Measurements from ENCODE around the gene TMEM272. TPM values are rescaled to one million over a fixed set of nuclear protein-coding genes. Genes with fewer than 3 reads are reported as not detected.

The TMEM272 gene
- total and polyA plus RNA-seq, 2 donors (not counting 1 experiment from before 2014, with no cell fraction given): not detected

GRCh38 chr13:51776179-51776578, 68.8 kb downstream of the TMEM272 start:
- ChIA-PET CTCF (no interaction called here), POLR2A (no interaction called here)
- Histone ChIP-seq H3K27me3 (replicated peaks in 1 of 4; ENCODE audit: control extremely low read depth in 1 of 4, control insufficient read depth in 3 of 4, insufficient read depth in 4 of 4, low read length in 3 of 4) (no peaks in the 10 kb centered on the region), H3K4me2 (replicated peaks; ENCODE audit: low read depth, low read length, poor library complexity, severe bottlenecking) (no peak overlapping the region), H3K4me3 (ENCODE audit: control extremely low read depth in 1 of 5, extremely low read depth in 1 of 5, insufficient read depth in 1 of 5, low read depth in 2 of 5, low read length in 4 of 5) (no peak overlapping the region), H3K4me1 (ENCODE audit: control insufficient read depth in 2 of 2, insufficient read depth in 2 of 2, low read length in 2 of 2) (peaks cover 0 to 4% of the 10 kb centered on the region in 2 donors), H4K20me1 (ENCODE audit: control insufficient read depth, insufficient read depth, low read length, poor library complexity, severe bottlenecking) (no peaks in the 10 kb centered on the region), H2AFZ (ENCODE audit: insufficient read depth, low read depth, low read length, poor library complexity, severe bottlenecking) (no peak overlapping the region), H3K9me3 (ENCODE audit: control extremely low read depth in 1 of 3, control insufficient read depth in 2 of 3, insufficient read depth in 1 of 3, low read length in 2 of 3) (peaks cover 0 to 3% (median 0%) of the 10 kb centered on the region in 3 donors), H3K27ac (ENCODE audit: low read length in 2 of 2) (no peak overlapping the region), H3K36me3 (replicated peaks in 1 of 2; ENCODE audit: control extremely low read depth in 1 of 2, control insufficient read depth in 1 of 2, extremely low read depth in 1 of 2, insufficient read depth in 2 of 2, low read length in 1 of 2) (no peaks in the 10 kb centered on the region), H3K9ac (ENCODE audit: low read length) (no peak overlapping the region), H3K79me2 (ENCODE audit: control insufficient read depth, insufficient read depth, low read length) (no peaks in the 10 kb centered on the region)
- TF ChIP-seq EZH2 (IDR thresholded peaks at IDR 0.05; ENCODE audit: borderline replicate concordance, insufficient read depth, low read depth, low read length, poor library complexity, severe bottlenecking) (no peak), CTCF (IDR thresholded peaks at IDR 0.05) (no peak)
- H3K4me1 Mint-ChIP-seq: peaks cover 4% of the 10 kb centered on the region
- intact Hi-C loops (cut with micrococcal nuclease): no loop called here
- no peak overlapping the region for H3K27ac Mint-ChIP-seq
- ATAC-seq (ENCODE audit: low read depth) (no peak), DNase-seq (no peak)
- 72% methylated on average over 3 of the region's 7 CpGs for WGBS (ENCODE audit: insufficient coverage)
- no peaks in the 10 kb centered on the region for H3K9me3 Mint-ChIP-seq (ENCODE audit: insufficient read depth)
- no peaks in the 10 kb centered on the region for H3K27me3 Mint-ChIP-seq
- H3K4me3 Mint-ChIP-seq: no peak overlapping the region

GRCh38 chr13:51773515-51773914, 71.5 kb downstream of the TMEM272 start:
- DNase-seq: no peak
- 97% methylated on average over 11 of the region's 11 CpGs for WGBS (ENCODE audit: insufficient coverage)
- peaks cover 0 to 6% (median 0%) of the 10 kb centered on the region in 3 donors for H3K9me3 ChIP-seq (ENCODE audit: control extremely low read depth in 1 of 3, control insufficient read depth in 2 of 3, insufficient read depth in 1 of 3, low read length in 2 of 3)
- no peaks in the 10 kb centered on the region for H3K27me3 ChIP-seq (replicated peaks in 1 of 4; ENCODE audit: control extremely low read depth in 1 of 4, control insufficient read depth in 3 of 4, insufficient read depth in 4 of 4, low read length in 3 of 4)
- peaks cover 0 to 9% of the 10 kb centered on the region in 2 donors for H3K4me1 ChIP-seq (ENCODE audit: control insufficient read depth in 2 of 2, insufficient read depth in 2 of 2, low read length in 2 of 2)
- intact Hi-C loops (cut with micrococcal nuclease): no loop called here
- H3K9ac ChIP-seq (ENCODE audit: low read length): no peak overlapping the region
- no peak for ATAC-seq (ENCODE audit: low read depth)
- Mint-ChIP-seq H3K27ac (no peak overlapping the region), H3K4me1 (peaks cover 8% of the 10 kb centered on the region), H3K4me3 (no peak overlapping the region), H3K9me3 (ENCODE audit: insufficient read depth) (no peaks in the 10 kb centered on the region), H3K27me3 (no peaks in the 10 kb centered on the region)
- no peak overlapping the region for H3K27ac ChIP-seq (ENCODE audit: low read length in 2 of 2)
- no peaks in the 10 kb centered on the region for H3K79me2 ChIP-seq (ENCODE audit: control insufficient read depth, insufficient read depth, low read length)
- ChIA-PET CTCF (no interaction called here), POLR2A (no interaction called here)
- H3K36me3 ChIP-seq (replicated peaks in 1 of 2; ENCODE audit: control extremely low read depth in 1 of 2, control insufficient read depth in 1 of 2, extremely low read depth in 1 of 2, insufficient read depth in 2 of 2, low read length in 1 of 2): no peaks in the 10 kb centered on the region
- no peak for TF ChIP-seq EZH2 (IDR thresholded peaks at IDR 0.05; ENCODE audit: borderline replicate concordance, insufficient read depth, low read depth, low read length, poor library complexity, severe bottlenecking)
- no peak overlapping the region for H3K4me2 ChIP-seq (replicated peaks; ENCODE audit: low read depth, low read length, poor library complexity, severe bottlenecking)
- no peaks in the 10 kb centered on the region for H4K20me1 ChIP-seq (ENCODE audit: control insufficient read depth, insufficient read depth, low read length, poor library complexity, severe bottlenecking)
- H2AFZ ChIP-seq (ENCODE audit: insufficient read depth, low read depth, low read length, poor library complexity, severe bottlenecking): no peak overlapping the region
- no peak overlapping the region for H3K4me3 ChIP-seq (ENCODE audit: control extremely low read depth in 1 of 5, extremely low read depth in 1 of 5, insufficient read depth in 1 of 5, low read depth in 2 of 5, low read length in 4 of 5)
